H9 (cell line): Measurements from ENCODE around the gene PPP1R12A. TPM values are rescaled to one million over a fixed set of nuclear protein-coding genes. Genes with fewer than 3 reads are reported as not detected.

Experiments
- DNase-seq: peaks from one replicate; pipeline ENCODE4 v3.0.0-alpha.2; 2017
- H2AFZ ChIP-seq: one replicate; pipeline ENCODE4 v1.6.1; 2013; ENCODE audit warnings: mild to moderate bottlenecking, low read length, control low read depth, moderate library complexity
- H2AK5ac ChIP-seq: 2 replicates; pipeline ENCODE4 v1.6.1; 2013; ENCODE audit warnings: low read length, control low read depth, mixed read lengths; ENCODE audit not compliant: insufficient read length
- H2BK120ac ChIP-seq: one replicate; pipeline ENCODE4 v1.6.1; 2013; ENCODE audit warnings: low read depth, mild to moderate bottlenecking, low read length, control low read depth, inconsistent platforms; ENCODE audit not compliant: poor library complexity, severe bottlenecking
- H2BK12ac ChIP-seq: 2 replicates; pipeline ENCODE4 v1.6.1; 2013; ENCODE audit warnings: low read length, control low read depth, mixed read lengths, low read depth; ENCODE audit not compliant: insufficient read length
- H2BK15ac ChIP-seq: 2 replicates; pipeline ENCODE4 v1.6.1; 2013; ENCODE audit warnings: low read depth, low read length, control low read depth
- H2BK20ac ChIP-seq: one replicate; pipeline ENCODE4 v1.6.1; 2013; ENCODE audit warnings: low read depth, mild to moderate bottlenecking, low read length, control low read depth, inconsistent platforms; ENCODE audit not compliant: poor library complexity, severe bottlenecking
- H2BK5ac ChIP-seq: 2 replicates; pipeline ENCODE4 v1.6.1; 2013; ENCODE audit warnings: low read length, control low read depth, mixed read lengths; ENCODE audit not compliant: insufficient read length
- H3K14ac ChIP-seq: 2 replicates; pipeline ENCODE4 v1.6.1; 2013; ENCODE audit warnings: low read length, control low read depth; ENCODE audit not compliant: insufficient read depth
- H3K18ac ChIP-seq: 2 replicates; pipeline ENCODE4 v1.6.1; 2013; ENCODE audit warnings: low read depth, mild to moderate bottlenecking, mixed read lengths, low read length, control low read depth; ENCODE audit not compliant: insufficient read length
- H3K23ac ChIP-seq: 2 replicates; pipeline ENCODE4 v1.6.1; 2013; ENCODE audit warnings: low read length, control low read depth, mixed read lengths, low read depth; ENCODE audit not compliant: insufficient read length
- H3K23me2 ChIP-seq: 2 replicates; pipeline ENCODE4 v1.6.1; 2013; ENCODE audit warnings: low read depth, mild to moderate bottlenecking, mixed read lengths, low read length, control low read depth; ENCODE audit not compliant: insufficient read length, poor library complexity, severe bottlenecking
- H3K27ac ChIP-seq: 2 replicates; pipeline ENCODE4 v1.5.1; 2013; ENCODE audit warnings: low read length, control low read depth, mixed read lengths, low read depth; ENCODE audit not compliant: insufficient read length
- H3K27me3 ChIP-seq: 2 replicates; pipeline ENCODE4 v1.6.1; 2013; ENCODE audit warnings: low read length, control low read depth, inconsistent platforms; ENCODE audit not compliant: insufficient read depth
- H3K4ac ChIP-seq: 2 replicates; pipeline ENCODE4 v1.6.1; 2013; ENCODE audit warnings: low read depth, mild to moderate bottlenecking, control low read depth, inconsistent platforms, low read length, moderate library complexity
- H3K4me1 ChIP-seq: 2 replicates; pipeline ENCODE4 v1.6.1; 2013; ENCODE audit warnings: low read length, control low read depth, inconsistent platforms; ENCODE audit not compliant: insufficient read depth
- H3K4me2 ChIP-seq: 2 replicates; pipeline ENCODE4 v1.6.1; 2013; ENCODE audit warnings: low read length, control low read depth, mixed read lengths; ENCODE audit not compliant: insufficient read length, insufficient read depth
- H3K56ac ChIP-seq: 2 replicates; pipeline ENCODE4 v1.6.1; 2013; ENCODE audit warnings: low read depth, mild to moderate bottlenecking, mixed read lengths, low read length, control low read depth; ENCODE audit not compliant: insufficient read length
- H3K79me1 ChIP-seq: 2 replicates; pipeline ENCODE4 v1.6.1; 2013; ENCODE audit warnings: low read depth, mild to moderate bottlenecking, moderate library complexity, low read length, control low read depth, inconsistent platforms; ENCODE audit not compliant: insufficient read depth, poor library complexity, severe bottlenecking
- H3K79me2 ChIP-seq: 2 replicates; pipeline ENCODE4 v1.6.1; 2013; ENCODE audit warnings: low read length, control low read depth, inconsistent platforms; ENCODE audit not compliant: insufficient read depth
- H3K9ac ChIP-seq: 2 replicates; pipeline ENCODE4 v1.6.1; 2013; ENCODE audit warnings: low read length, control low read depth, mixed read lengths; ENCODE audit not compliant: insufficient read length; ENCODE audit errors: extremely low read depth
- H3K9me3 ChIP-seq: one replicate; pipeline ENCODE4 v1.6.1; 2013; ENCODE audit warnings: low read depth, low read length, inconsistent platforms; ENCODE audit not compliant: control insufficient read depth
- H3T11ph ChIP-seq: one replicate; pipeline ENCODE4 v1.6.1; 2013; ENCODE audit warnings: mild to moderate bottlenecking, low read length, control low read depth, inconsistent platforms
- H4K20me1 ChIP-seq: one replicate; pipeline ENCODE4 v1.6.1; 2013; ENCODE audit not compliant: control insufficient read depth, insufficient read length, insufficient read depth
- H4K5ac ChIP-seq: 2 replicates; pipeline ENCODE4 v1.6.1; 2013; ENCODE audit warnings: low read depth, mild to moderate bottlenecking, mixed read lengths, low read length, control low read depth; ENCODE audit not compliant: insufficient read length
- H4K8ac ChIP-seq: replicated peaks from 2 replicates; pipeline ENCODE4 v1.6.1; 2013; ENCODE audit warnings: low read length, control low read depth, mixed read lengths, low read depth; ENCODE audit not compliant: insufficient read length
- H4K91ac ChIP-seq: 2 replicates; pipeline ENCODE4 v1.6.1; 2013; ENCODE audit warnings: low read depth, mild to moderate bottlenecking, moderate library complexity, mixed read lengths, low read length, control low read depth; ENCODE audit not compliant: insufficient read length
- H3K27ac Mint-ChIP-seq, 3 experiments: 2 replicates in 2 of 3; 3 replicates in 1 of 3; pipeline ENCODE4 v1.8.0; 2020 to 2021; ENCODE audit warnings: mixed read lengths in 3 of 3, mild to moderate bottlenecking in 1 of 3, moderate library complexity in 1 of 3
- H3K27me3 Mint-ChIP-seq: 2 replicates; pipeline ENCODE4 v1.8.0; 2021; ENCODE audit warnings: low read depth, mild to moderate bottlenecking, moderate library complexity, mixed read lengths
- H3K36me3 Mint-ChIP-seq, 3 experiments: 2 replicates in 2 of 3; 3 replicates in 1 of 3; pipeline ENCODE4 v1.8.0; 2020 to 2021; ENCODE audit warnings: low read depth in 3 of 3, mixed read lengths in 3 of 3; ENCODE audit not compliant: insufficient read depth in 1 of 3
- H3K4me1 Mint-ChIP-seq, 2 experiments: 2 replicates each; pipeline ENCODE4 v1.8.0; 2020; ENCODE audit warnings: mixed read lengths in 2 of 2
- H3K4me3 Mint-ChIP-seq, 2 experiments: 2 replicates in 1 of 2; 3 replicates in 1 of 2; pipeline ENCODE4 v1.8.0; 2020 to 2021; ENCODE audit warnings: mild to moderate bottlenecking in 2 of 2, mixed read lengths in 2 of 2, moderate library complexity in 1 of 2
- H3K9me3 Mint-ChIP-seq, 2 experiments: 2 replicates in 1 of 2; 3 replicates in 1 of 2; pipeline ENCODE4 v1.8.0; 2020; ENCODE audit warnings: mild to moderate bottlenecking in 2 of 2, mixed read lengths in 2 of 2, moderate library complexity in 1 of 2
- WGBS: extraction: QIAGEN DNeasy Blood & Tissue Kit; methylation state at CpG from one replicate; pipeline ENCODE4 v1.1.7; 2013; ENCODE audit warnings: missing lambda C conversion rate, low lambda C conversion rate, mixed read lengths; ENCODE audit not compliant: insufficient read length; ENCODE audit errors: extremely low coverage; 5-methylcytosine and 5-hydroxymethylcytosine counted together
- total RNA-seq: library from RNA; stranded (reverse); gene quantifications from 2 replicates; pipeline ENCODE4 v1.2.1, GENCODE V29; 2021
- TF ChIP-seq, protein P1 (sequence below): fragments of 200-600 bp; sonication (generic); conservative IDR thresholded peaks from 3 replicates; pipeline ENCODE4 v1.8.0; 2021; ENCODE audit warnings: antibody characterized with exemption, mild to moderate bottlenecking

Gene PPP1R12A
- total RNA-seq, 1 experiment from 2014 or later, result 93.5 TPM

DNA sequence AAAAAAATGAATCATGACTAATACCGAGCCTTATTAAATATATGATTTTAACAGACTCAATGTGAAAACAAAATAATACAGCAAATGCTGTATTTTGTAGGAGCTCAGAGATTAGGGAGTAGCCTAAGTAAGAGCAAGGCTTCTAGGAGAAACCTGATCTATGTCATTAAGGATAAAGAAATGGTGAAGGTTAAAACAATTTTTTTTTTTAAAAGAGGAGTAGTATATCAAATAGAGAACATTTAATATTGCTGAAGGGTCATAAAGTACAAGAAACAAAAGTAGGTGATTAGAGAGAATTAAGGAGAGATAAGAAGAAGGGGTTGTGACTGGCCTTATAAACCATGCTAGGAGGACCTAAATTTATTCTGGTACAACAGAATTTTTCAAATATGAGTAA, 39.1 kb downstream of the PPP1R12A start:
- Histone ChIP-seq H3K27ac (no peak overlapping the region), H2AFZ (no peak overlapping the region), H3K14ac (no peak overlapping the region), H3K4ac (no peak overlapping the region), H2BK15ac (no peak overlapping the region), H3K79me1 (peaks cover 3% of the 10 kb centered on the region), H3K56ac (no peak overlapping the region), H3K79me2 (peaks cover 13% of the 10 kb centered on the region; the same call in 1 of the 2 replicates), H4K8ac (no peak overlapping the region), H3K23me2 (no peaks in the 10 kb centered on the region), H3K9me3 (no peaks in the 10 kb centered on the region), H3K18ac (no peak overlapping the region), H4K91ac (no peak overlapping the region), H3K4me2 (no peak overlapping the region), H2BK12ac (no peak overlapping the region), H2BK20ac (no peak overlapping the region), H2BK5ac (no peak overlapping the region), H3K23ac (no peak overlapping the region), H3K4me1 (no peaks in the 10 kb centered on the region), H2AK5ac (no peak overlapping the region), H3K27me3 (no peaks in the 10 kb centered on the region), H3T11ph (no peak overlapping the region), H2BK120ac (no peak overlapping the region), H4K5ac (no peak overlapping the region), H3K9ac (no peak overlapping the region), H4K20me1 (peaks cover 4% of the 10 kb centered on the region)
- TF ChIP-seq, protein P1, sequence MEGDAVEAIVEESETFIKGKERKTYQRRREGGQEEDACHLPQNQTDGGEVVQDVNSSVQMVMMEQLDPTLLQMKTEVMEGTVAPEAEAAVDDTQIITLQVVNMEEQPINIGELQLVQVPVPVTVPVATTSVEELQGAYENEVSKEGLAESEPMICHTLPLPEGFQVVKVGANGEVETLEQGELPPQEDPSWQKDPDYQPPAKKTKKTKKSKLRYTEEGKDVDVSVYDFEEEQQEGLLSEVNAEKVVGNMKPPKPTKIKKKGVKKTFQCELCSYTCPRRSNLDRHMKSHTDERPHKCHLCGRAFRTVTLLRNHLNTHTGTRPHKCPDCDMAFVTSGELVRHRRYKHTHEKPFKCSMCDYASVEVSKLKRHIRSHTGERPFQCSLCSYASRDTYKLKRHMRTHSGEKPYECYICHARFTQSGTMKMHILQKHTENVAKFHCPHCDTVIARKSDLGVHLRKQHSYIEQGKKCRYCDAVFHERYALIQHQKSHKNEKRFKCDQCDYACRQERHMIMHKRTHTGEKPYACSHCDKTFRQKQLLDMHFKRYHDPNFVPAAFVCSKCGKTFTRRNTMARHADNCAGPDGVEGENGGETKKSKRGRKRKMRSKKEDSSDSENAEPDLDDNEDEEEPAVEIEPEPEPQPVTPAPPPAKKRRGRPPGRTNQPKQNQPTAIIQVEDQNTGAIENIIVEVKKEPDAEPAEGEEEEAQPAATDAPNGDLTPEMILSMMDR, result no peak
- no peaks in the 10 kb centered on the region for H3K9me3 Mint-ChIP-seq
- DNase-seq, result no peak
- peaks cover 3 to 4% (median 3%) of the 10 kb centered on the region in 3 experiments; a peak in 1 of 7 replicates for H3K36me3 Mint-ChIP-seq
- H3K27ac Mint-ChIP-seq, result peak overlapping the region in 1 of 3 experiments; percentile 14; a peak in 1 of 7 replicates
- H3K4me3 Mint-ChIP-seq, result no peak overlapping the region
- H3K27me3 Mint-ChIP-seq, result no peaks in the 10 kb centered on the region
- no CpG with 5 or more reads among the region's 1 CpG for WGBS
- peaks cover 12 to 17% of the 10 kb centered on the region in 2 experiments for H3K4me1 Mint-ChIP-seq
